ENCODE data around the gene PSMD9. TPM values are rescaled to one million over a fixed set of nuclear protein-coding genes. Genes with fewer than 3 reads are reported as not detected.

The PSMD9 gene
- total RNA-seq, 2 experiments from 2014 or later, result 89.2 to 142 TPM

DNA sequence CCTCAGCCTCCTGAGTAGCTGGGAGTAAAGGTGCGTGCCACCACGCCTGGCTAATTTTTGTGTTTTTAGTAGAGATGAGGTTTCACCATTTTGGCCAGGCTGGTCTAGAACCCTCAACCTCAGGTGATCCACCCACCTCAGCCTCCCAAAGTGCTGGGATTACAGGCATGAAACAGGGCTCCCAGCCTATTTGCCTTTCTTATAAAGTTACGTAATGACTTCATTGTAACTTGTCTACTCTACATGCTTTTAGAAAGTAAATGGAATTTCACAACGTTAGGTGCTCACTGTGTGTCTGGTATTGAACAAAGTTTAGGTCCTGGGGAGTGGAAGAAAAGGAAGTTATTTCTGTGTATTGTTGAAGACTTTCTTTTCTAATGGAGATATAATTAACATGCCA lies 42.3 kb downstream of the PSMD9 start:
- H3K9me2 ChIP-seq (ENCODE audit: insufficient read depth, low read length), result no peaks in the 10 kb centered on the region
- H4K20me1 ChIP-seq (ENCODE audit: insufficient read depth, low read length), result no peaks in the 10 kb centered on the region
- H3K4me2 ChIP-seq (ENCODE audit: low read length), result no peak overlapping the region
- H3K4me1 ChIP-seq (ENCODE audit: insufficient read depth, low read length, poor library complexity, severe bottlenecking), result peaks cover 25% of the 10 kb centered on the region
- POLR2A ChIA-PET, result interaction anchor here (0.6 to 1.0 kb wide), 3 partner anchors 22 to 468 kb away, joined by 3 to 6 read pairs (median 4); no protein-coding TSS in a partner anchor
- TF ChIP-seq CTCF (conservative IDR thresholded peaks at IDR 0.05; ENCODE audit: low read length) (no peak), EZH2phosphoT487 (IDR thresholded peaks at IDR 0.05; ENCODE audit: borderline replicate concordance, low read depth, low read length) (no peak)
- no peak for DNase-seq (ENCODE audit: low spot score)
- H3K36me3 ChIP-seq (ENCODE audit: insufficient read depth, low read length), result peaks cover 28% of the 10 kb centered on the region
- intact Hi-C loops (cut with micrococcal nuclease; ENCODE audit: unreplicated experiment), result no loop called here
- no TSS peak for BruUV-seq (replicated peaks)
- H3K9me3 ChIP-seq (ENCODE audit: low read length), result no peaks in the 10 kb centered on the region
- no peaks in the 10 kb centered on the region for H3K79me2 ChIP-seq (ENCODE audit: insufficient read depth, low read depth, low read length)
- H2AFZ ChIP-seq (ENCODE audit: low read length), result no peak overlapping the region
- H3K27ac ChIP-seq (ENCODE audit: low read depth, low read length, poor library complexity, severe bottlenecking), result no peak overlapping the region
- no peak overlapping the region for H3K4me3 ChIP-seq (ENCODE audit: low read depth, low read length, poor library complexity, severe bottlenecking)
- CTCF ChIA-PET (ENCODE audit: unreplicated experiment), result no interaction called here

GRCh38 chr12:121932176-121932536 lies 43.6 kb downstream of the PSMD9 start:
- Histone ChIP-seq H4K20me1 (ENCODE audit: insufficient read depth, low read length) (no peaks in the 10 kb centered on the region), H3K79me2 (ENCODE audit: insufficient read depth, low read depth, low read length) (no peaks in the 10 kb centered on the region), H3K4me2 (ENCODE audit: low read length) (no peak overlapping the region), H3K4me3 (ENCODE audit: low read depth, low read length, poor library complexity, severe bottlenecking) (no peak overlapping the region), H3K9me2 (ENCODE audit: insufficient read depth, low read length) (no peaks in the 10 kb centered on the region), H3K9me3 (ENCODE audit: low read length) (no peaks in the 10 kb centered on the region), H3K27ac (ENCODE audit: low read depth, low read length, poor library complexity, severe bottlenecking) (no peak overlapping the region), H2AFZ (ENCODE audit: low read length) (no peak overlapping the region), H3K4me1 (ENCODE audit: insufficient read depth, low read length, poor library complexity, severe bottlenecking) (peaks cover 22% of the 10 kb centered on the region), H3K36me3 (ENCODE audit: insufficient read depth, low read length) (peaks cover 36% of the 10 kb centered on the region)
- TF ChIP-seq CTCF (conservative IDR thresholded peaks at IDR 0.05; ENCODE audit: low read length), result no peak
- no peak for TF ChIP-seq EZH2phosphoT487 (IDR thresholded peaks at IDR 0.05; ENCODE audit: borderline replicate concordance, low read depth, low read length)
- intact Hi-C loops (cut with micrococcal nuclease; ENCODE audit: unreplicated experiment), result no loop called here
- BruUV-seq (replicated peaks), result no TSS peak
- CTCF ChIA-PET (ENCODE audit: unreplicated experiment), result no interaction called here
- POLR2A ChIA-PET, result no interaction called here
- DNase-seq (ENCODE audit: low spot score), result no peak

GRCh38 chr12:121932914-121933521 lies 44.4 kb downstream of the PSMD9 start:
- CTCF ChIA-PET (ENCODE audit: unreplicated experiment), result no interaction called here
- DNase-seq (ENCODE audit: low spot score), result no peak
- no peak overlapping the region for H3K4me2 ChIP-seq (ENCODE audit: low read length)
- no peaks in the 10 kb centered on the region for H3K9me2 ChIP-seq (ENCODE audit: insufficient read depth, low read length)
- H3K79me2 ChIP-seq (ENCODE audit: insufficient read depth, low read depth, low read length), result no peaks in the 10 kb centered on the region
- H3K27ac ChIP-seq (ENCODE audit: low read depth, low read length, poor library complexity, severe bottlenecking), result no peak overlapping the region
- H3K9me3 ChIP-seq (ENCODE audit: low read length), result no peaks in the 10 kb centered on the region
- H4K20me1 ChIP-seq (ENCODE audit: insufficient read depth, low read length), result no peaks in the 10 kb centered on the region
- BruUV-seq (replicated peaks), result no TSS peak
- H3K4me3 ChIP-seq (ENCODE audit: low read depth, low read length, poor library complexity, severe bottlenecking), result no peak overlapping the region
- no peak overlapping the region for H2AFZ ChIP-seq (ENCODE audit: low read length)
- intact Hi-C loops (cut with micrococcal nuclease; ENCODE audit: unreplicated experiment), result no loop called here
- POLR2A ChIA-PET, result no interaction called here
- H3K4me1 ChIP-seq (ENCODE audit: insufficient read depth, low read length, poor library complexity, severe bottlenecking), result peaks cover 13% of the 10 kb centered on the region
- peaks cover 45% of the 10 kb centered on the region for H3K36me3 ChIP-seq (ENCODE audit: insufficient read depth, low read length)
- no peak for TF ChIP-seq EZH2phosphoT487 (IDR thresholded peaks at IDR 0.05; ENCODE audit: borderline replicate concordance, low read depth, low read length)
- no peak for TF ChIP-seq CTCF (conservative IDR thresholded peaks at IDR 0.05; ENCODE audit: low read length)
